ENCODE results near the gene KIFC3. TPM values are rescaled to one million over a fixed set of nuclear protein-coding genes. Genes with fewer than 3 reads are reported as not detected.

KIFC3 gene
- total and polyA plus RNA-seq, 2 of the 8 experiments (the other 6 are each of a cell fraction or from before 2014, with no cell fraction given): 2.1 to 7.1 TPM

GRCh38 chr16:57783883-57784282, 18.4 kb downstream of the KIFC3 start:
- Histone ChIP-seq H3K4ac (replicated peaks; ENCODE audit: insufficient read length, low read depth, low read length) (no peak overlapping the region), H4K5ac (ENCODE audit: insufficient read length, low read depth, low read length) (no peak overlapping the region), H4K91ac (replicated peaks; ENCODE audit: insufficient read length, low read length) (no peak overlapping the region), H2AFZ (ENCODE audit: low read length) (no peak overlapping the region), H2BK15ac (ENCODE audit: low read length) (no peak overlapping the region), H3K4me3 (ENCODE audit: extremely low read depth in 1 of 4, insufficient read depth in 2 of 4, low read depth in 3 of 4, low read length in 4 of 4) (no peak overlapping the region), H4K20me1 (replicated peaks in 1 of 2; ENCODE audit: control insufficient read depth in 1 of 2, insufficient read depth in 2 of 2, low read length in 2 of 2) (no peaks in the 10 kb centered on the region), H3K4me1 (replicated peaks in 1 of 4; ENCODE audit: control insufficient read depth in 3 of 4, insufficient read depth in 4 of 4, low read length in 3 of 4) (peaks cover 0 to 3% (median 0%) of the 10 kb centered on the region in 4 experiments; a peak in 1 of 7 replicates), H3K9ac (replicated peaks in 1 of 4; ENCODE audit: extremely low read depth in 1 of 4, low read depth in 3 of 4, low read length in 3 of 4) (no peak overlapping the region), H3K56ac (replicated peaks; ENCODE audit: insufficient read length, low read depth, low read length) (no peak overlapping the region), H3K23ac (ENCODE audit: insufficient read length) (no peak overlapping the region), H3K4me2 (ENCODE audit: insufficient read depth in 1 of 2, low read depth in 2 of 2, low read length in 2 of 2) (no peak overlapping the region), H2BK5ac (ENCODE audit: low read depth, low read length) (no peak overlapping the region), H3K36me3 (ENCODE audit: control insufficient read depth in 2 of 4, insufficient read depth in 4 of 4, low read length in 3 of 4) (no peaks in the 10 kb centered on the region), H3K9me3 (ENCODE audit: insufficient read depth in 2 of 2, low read depth in 1 of 2, low read length in 1 of 2) (no peaks in the 10 kb centered on the region), H3K27me3 (replicated peaks in 1 of 4; ENCODE audit: control insufficient read depth in 3 of 4, extremely low read depth in 1 of 4, insufficient read depth in 3 of 4, low read length in 3 of 4) (no peaks in the 10 kb centered on the region), H2BK12ac (ENCODE audit: low read depth, low read length) (no peak overlapping the region), H2BK20ac (ENCODE audit: low read length) (no peak overlapping the region), H3K23me2 (ENCODE audit: low read depth, low read length) (no peaks in the 10 kb centered on the region; the same call in 1 of the 2 replicates), H2BK120ac (replicated peaks; ENCODE audit: low read depth, low read length) (no peak overlapping the region), H3K79me2 (ENCODE audit: control insufficient read depth in 1 of 2, insufficient read depth in 2 of 2, low read length in 2 of 2) (no peaks in the 10 kb centered on the region), H2AK5ac (ENCODE audit: low read depth, low read length) (no peak overlapping the region), H3K14ac (ENCODE audit: insufficient read length) (no peak overlapping the region), H3K27ac (ENCODE audit: low read depth, low read length) (no peak overlapping the region), H3K79me1 (ENCODE audit: low read depth, low read length) (no peaks in the 10 kb centered on the region), H3K18ac (ENCODE audit: extremely low read depth, low read length) (no peak overlapping the region), H4K8ac (ENCODE audit: extremely low read depth, insufficient read depth, low read length) (no peak overlapping the region; the same call in 1 of the 2 replicates)
- 87% methylated on average over 8 of the region's 8 CpGs; no CpG with 5 or more reads in 1 of the 2 experiments for WGBS, 2 experiments (ENCODE audit: extremely low coverage in 1 of 2, insufficient coverage in 1 of 2, insufficient read length in 1 of 2, insufficient replicate concordance in 2 of 2, low coverage in 1 of 2, low lambda C conversion rate in 2 of 2, missing lambda C conversion rate in 1 of 2)
- ChIA-PET CTCF (ENCODE audit: partially characterized antibody) (interaction anchor here (1.4 to 22.4 kb wide), 4 partner anchors 8 to 115 kb away, joined by 3 to 279 read pairs (median 6); partner anchors contain the start of gene KIFC3), POLR2A (ENCODE audit: partially characterized antibody) (interaction anchor here (1.1 kb wide), 1 partner anchor 10 kb away, joined by 3 read pairs; no protein-coding TSS in a partner anchor)
- DNase-seq (ENCODE audit: low read depth in 1 of 2, low spot score in 2 of 2) (no peak), FAIRE-seq (no peak)
- TF ChIP-seq BACH1 (IDR thresholded peaks at IDR 0.05; ENCODE audit: low read length) (no peak), RBBP5 (IDR thresholded peaks at IDR 0.05; ENCODE audit: borderline replicate concordance, low read depth, low read length) (no peak), ATF3 (IDR thresholded peaks at IDR 0.05; ENCODE audit: insufficient read depth, low read depth, low read length) (no peak), NANOG (IDR thresholded peaks at IDR 0.05; ENCODE audit: insufficient read depth, low read depth, low read length, poor library complexity, severe bottlenecking) (no peak), BRCA1 (IDR thresholded peaks at IDR 0.05; ENCODE audit: low read depth, low read length) (no peak), KDM5A (IDR thresholded peaks at IDR 0.05; ENCODE audit: low read length) (no peak), SP2 (IDR thresholded peaks at IDR 0.05; ENCODE audit: low read length) (no peak), RNF2 (IDR thresholded peaks at IDR 0.05; ENCODE audit: borderline replicate concordance, low read depth, low read length, missing control alignments, poor library complexity, severe bottlenecking) (no peak), EZH2 (IDR thresholded peaks at IDR 0.05; ENCODE audit: low read depth, low read length, severe bottlenecking) (no peak), SAP30 (IDR thresholded peaks at IDR 0.05; ENCODE audit: insufficient read depth, insufficient replicate concordance, low read length) (no peak), CHD1 (IDR thresholded peaks at IDR 0.05; ENCODE audit: low read depth, low read length) (no peak), SP4 (IDR thresholded peaks at IDR 0.05; ENCODE audit: low read length) (no peak)
